Peyer's patch (tissue), 4 donors: ENCODE data around the gene HEXD. TPM values are rescaled to one million over a fixed set of nuclear protein-coding genes. Genes with fewer than 3 reads are reported as not detected.
A peak's percentile ranks its signal among the peaks of the same experiment; 100 is the strongest.

Source experiments
- DNase-seq, 3 donors: peaks; one replicate each; pipeline ENCODE4 v3.0.0-alpha.2; 2017 to 2019
- H3K27ac ChIP-seq, 4 donors: fragments of 200-600 bp; sonication (generic); one replicate each; pipeline ENCODE4 v1.5.1; 2016 to 2019
- H3K27me3 ChIP-seq, 2 donors: fragments of 200-600 bp; sonication (generic); one replicate each; pipeline ENCODE4 v1.5.1; 2019
- H3K36me3 ChIP-seq, 3 donors: fragments of 200-600 bp; sonication (generic); one replicate each; pipeline ENCODE4 v1.5.1; 2016 to 2019
- H3K4me1 ChIP-seq, 4 donors: fragments of 200-600 bp; sonication (generic); one replicate each; pipeline ENCODE4 v1.5.1; 2016 to 2019
- H3K4me3 ChIP-seq, 4 donors: fragments of 200-600 bp; sonication (generic); 1 replicate in 3 of 4; 2 replicates in 1 of 4; pipeline ENCODE4 v1.5.1; 2016 to 2019; ENCODE audit warnings: mild to moderate bottlenecking in 1 of 4
- H3K9me3 ChIP-seq, 4 donors: fragments of 200-600 bp; sonication (generic); one replicate each; pipeline ENCODE4 v1.5.1; 2016 to 2019; ENCODE audit warnings: mild to moderate bottlenecking in 1 of 4
- POLR2A ChIP-seq, 2 donors: fragments of 450-650 bp; IDR thresholded peaks; one replicate each; pipeline ENCODE4 v1.5.1; 2017; ENCODE audit warnings: antibody characterized with exemption in 2 of 2, mild to moderate bottlenecking in 2 of 2, moderate library complexity in 2 of 2
- total RNA-seq, 4 donors: library from RNA; depleted of rRNA; stranded (reverse); fragments of >200 nt; gene quantifications; one replicate each; pipeline ENCODE4 v1.1.0, GENCODE V29; 2016
- TF ChIP-seq, protein P1 (sequence below), 6 experiments: fragments of 450-650 bp in 4 of 6; fragments of 200-600 bp in 2 of 6; sonication (generic) in 1 of 6; IDR thresholded peaks; one replicate each; pipeline ENCODE4 v1.5.1; 2017 to 2019; ENCODE audit warnings: antibody characterized with exemption in 6 of 6, mild to moderate bottlenecking in 3 of 6, moderate library complexity in 1 of 6

Gene HEXD
- total RNA-seq, 4 donors from 2014 or later: 42.7 to 128 (median 80.5) TPM

- no peak overlapping the region for H3K27ac ChIP-seq
- DNase-seq: no peak
- H3K36me3 ChIP-seq: peaks cover 0 to 48% (median 0%) of the 10 kb centered on the region in 3 donors
- no peaks in the 10 kb centered on the region for H3K27me3 ChIP-seq
- peaks cover 0 to 50% (median 15%) of the 10 kb centered on the region in 4 donors for H3K4me1 ChIP-seq
- TF ChIP-seq, protein P1, sequence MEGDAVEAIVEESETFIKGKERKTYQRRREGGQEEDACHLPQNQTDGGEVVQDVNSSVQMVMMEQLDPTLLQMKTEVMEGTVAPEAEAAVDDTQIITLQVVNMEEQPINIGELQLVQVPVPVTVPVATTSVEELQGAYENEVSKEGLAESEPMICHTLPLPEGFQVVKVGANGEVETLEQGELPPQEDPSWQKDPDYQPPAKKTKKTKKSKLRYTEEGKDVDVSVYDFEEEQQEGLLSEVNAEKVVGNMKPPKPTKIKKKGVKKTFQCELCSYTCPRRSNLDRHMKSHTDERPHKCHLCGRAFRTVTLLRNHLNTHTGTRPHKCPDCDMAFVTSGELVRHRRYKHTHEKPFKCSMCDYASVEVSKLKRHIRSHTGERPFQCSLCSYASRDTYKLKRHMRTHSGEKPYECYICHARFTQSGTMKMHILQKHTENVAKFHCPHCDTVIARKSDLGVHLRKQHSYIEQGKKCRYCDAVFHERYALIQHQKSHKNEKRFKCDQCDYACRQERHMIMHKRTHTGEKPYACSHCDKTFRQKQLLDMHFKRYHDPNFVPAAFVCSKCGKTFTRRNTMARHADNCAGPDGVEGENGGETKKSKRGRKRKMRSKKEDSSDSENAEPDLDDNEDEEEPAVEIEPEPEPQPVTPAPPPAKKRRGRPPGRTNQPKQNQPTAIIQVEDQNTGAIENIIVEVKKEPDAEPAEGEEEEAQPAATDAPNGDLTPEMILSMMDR (IDR thresholded peaks at IDR 0.05): no peak
- no peak for TF ChIP-seq POLR2A (IDR thresholded peaks at IDR 0.05)
- H3K4me3 ChIP-seq: no peak overlapping the region
- no peaks in the 10 kb centered on the region for H3K9me3 ChIP-seq
These were observed 26.2 kb downstream of the HEXD start for GRCh38 chr17:82444284-82444893.

DNA sequence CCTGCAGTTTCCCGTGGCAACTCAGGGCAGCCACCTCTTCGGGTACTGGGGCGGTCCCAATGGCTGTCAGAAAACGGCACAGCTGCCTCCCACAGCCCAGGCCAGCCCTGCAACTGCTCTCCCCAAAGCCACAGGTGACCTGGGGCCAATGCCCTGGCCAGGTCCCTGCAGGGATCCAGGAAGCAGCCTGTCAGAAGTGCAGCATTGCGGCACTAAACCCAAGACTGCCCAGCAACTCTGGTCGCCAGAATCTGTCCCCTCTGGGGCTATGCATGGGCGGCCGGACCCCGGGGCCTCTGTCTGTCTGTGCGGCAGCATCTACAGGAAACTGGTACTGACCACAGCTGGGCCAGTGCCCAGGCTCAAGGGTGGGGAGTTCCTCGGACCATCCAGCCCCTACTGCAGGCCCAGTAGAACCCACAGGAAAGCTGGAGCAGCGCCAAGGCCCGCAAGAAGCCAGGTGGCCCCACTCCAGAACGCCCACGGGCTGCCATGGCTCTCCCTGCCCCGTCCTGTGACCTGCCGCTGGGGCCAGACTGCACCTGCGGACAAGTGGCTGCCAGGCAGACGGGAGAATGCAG, 26.9 kb downstream of the HEXD start:
- Histone ChIP-seq H3K4me1 (peaks cover 0 to 44% (median 18%) of the 10 kb centered on the region in 4 donors), H3K27me3 (no peaks in the 10 kb centered on the region), H3K4me3 (no peak overlapping the region), H3K36me3 (peaks cover 0 to 48% (median 0%) of the 10 kb centered on the region in 3 donors), H3K9me3 (no peaks in the 10 kb centered on the region), H3K27ac (peak overlapping the region in 1 of 4 donors; percentile 31)
- DNase-seq: no peak
- TF ChIP-seq, protein P1 (IDR thresholded peaks at IDR 0.05): no peak
- TF ChIP-seq POLR2A (IDR thresholded peaks at IDR 0.05): no peak

DNA sequence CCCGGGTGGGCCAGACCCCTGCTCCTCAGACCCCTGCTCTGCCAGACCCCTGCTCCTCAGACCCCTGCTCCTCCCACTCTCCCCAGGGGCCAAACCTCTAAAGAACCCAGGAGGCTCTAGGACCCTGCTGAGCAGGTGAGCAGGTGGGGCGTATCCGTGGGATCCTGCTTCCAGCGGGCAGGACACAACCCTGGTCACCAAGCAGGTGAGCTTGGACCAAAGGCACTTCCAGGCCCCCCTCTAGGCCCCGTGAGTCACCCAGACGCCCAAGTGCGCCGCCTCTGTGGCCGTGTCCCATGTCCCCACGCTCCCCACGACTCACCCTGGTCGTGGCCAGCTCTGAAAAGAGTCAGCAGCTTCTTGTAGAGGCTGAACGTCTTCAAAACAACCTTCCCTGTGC, 27.4 kb downstream of the HEXD start:
- H3K36me3 ChIP-seq: peaks cover 0 to 48% (median 0%) of the 10 kb centered on the region in 3 donors
- peaks cover 0 to 40% (median 16%) of the 10 kb centered on the region in 4 donors for H3K4me1 ChIP-seq
- H3K9me3 ChIP-seq: no peaks in the 10 kb centered on the region
- peak overlapping the region in 1 of 4 donors; percentile 31 for H3K27ac ChIP-seq
- no peak overlapping the region for H3K4me3 ChIP-seq
- H3K27me3 ChIP-seq: no peaks in the 10 kb centered on the region
- DNase-seq: no peak
- TF ChIP-seq, protein P1 (IDR thresholded peaks at IDR 0.05): no peak
- no peak for TF ChIP-seq POLR2A (IDR thresholded peaks at IDR 0.05)

DNA sequence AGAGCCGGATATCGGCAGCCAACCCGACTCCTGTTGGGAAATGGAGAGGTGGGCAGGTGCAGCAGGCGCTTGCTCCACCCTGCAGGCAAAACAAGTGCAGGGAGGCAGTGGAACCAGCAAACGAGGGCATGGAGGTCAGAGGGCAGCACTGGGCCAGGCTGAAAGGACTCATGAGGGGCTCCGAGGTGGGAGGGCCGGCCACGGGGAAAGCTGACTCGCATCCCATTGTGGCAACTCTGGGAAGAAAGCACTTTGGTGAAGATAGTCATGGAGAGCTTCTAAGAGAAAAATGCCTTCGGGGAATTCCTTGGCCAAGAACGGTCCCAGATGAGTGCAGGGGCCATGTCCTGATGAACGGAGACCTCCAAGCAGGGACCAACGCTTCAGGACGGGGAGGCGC, 28.0 kb downstream of the HEXD start:
- Histone ChIP-seq H3K36me3 (peaks cover 0 to 48% (median 0%) of the 10 kb centered on the region in 3 donors), H3K4me1 (peaks cover 0 to 34% (median 14%) of the 10 kb centered on the region in 4 donors), H3K27me3 (no peaks in the 10 kb centered on the region), H3K27ac (peak overlapping the region in 1 of 4 donors; percentile 31), H3K4me3 (no peak overlapping the region), H3K9me3 (no peaks in the 10 kb centered on the region)
- no peak for DNase-seq
- TF ChIP-seq POLR2A (IDR thresholded peaks at IDR 0.05): no peak
- TF ChIP-seq, protein P1 (IDR thresholded peaks at IDR 0.05): no peak

DNA sequence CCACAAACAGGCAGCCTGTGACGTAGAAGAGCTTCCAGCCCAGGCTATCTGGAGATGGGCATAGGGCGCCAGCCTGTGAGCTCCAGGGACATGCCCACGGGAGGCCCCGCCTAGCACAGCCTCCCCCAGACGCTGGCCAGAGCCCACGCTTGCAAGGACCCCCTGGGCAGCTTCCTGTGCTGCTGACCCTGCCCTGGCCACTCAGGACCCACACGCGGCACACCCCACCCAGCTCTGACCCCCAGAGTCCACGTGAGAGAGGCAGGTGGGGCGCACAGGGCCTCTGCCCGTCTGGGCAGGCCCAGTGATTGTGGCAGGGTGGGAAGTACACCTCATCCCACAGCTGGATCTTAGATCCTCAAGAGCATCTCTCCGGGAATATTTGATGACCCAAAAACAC, 28.5 kb downstream of the HEXD start:
- peaks cover 0 to 29% (median 15%) of the 10 kb centered on the region in 4 donors for H3K4me1 ChIP-seq
- no peak for TF ChIP-seq POLR2A (IDR thresholded peaks at IDR 0.05)
- TF ChIP-seq, protein P1 (IDR thresholded peaks at IDR 0.05): no peak
- peaks cover 0 to 47% (median 0%) of the 10 kb centered on the region in 3 donors for H3K36me3 ChIP-seq
- H3K27ac ChIP-seq: peak overlapping the region in 1 of 4 donors; percentile 26
- no peaks in the 10 kb centered on the region for H3K9me3 ChIP-seq
- no peaks in the 10 kb centered on the region for H3K27me3 ChIP-seq
- H3K4me3 ChIP-seq: no peak overlapping the region
- no peak for DNase-seq
